CD4-positive, alpha-beta T cell treated with Interleukin-17A for 4 hours (primary cell): ENCODE data around the gene LINGO1.

ENCODE experiments used
- DNase-seq: peaks from one replicate; pipeline ENCODE4 v3.0.0-alpha.2; 2020; ENCODE audit warnings: mixed read lengths

LINGO1 gene

DNA sequence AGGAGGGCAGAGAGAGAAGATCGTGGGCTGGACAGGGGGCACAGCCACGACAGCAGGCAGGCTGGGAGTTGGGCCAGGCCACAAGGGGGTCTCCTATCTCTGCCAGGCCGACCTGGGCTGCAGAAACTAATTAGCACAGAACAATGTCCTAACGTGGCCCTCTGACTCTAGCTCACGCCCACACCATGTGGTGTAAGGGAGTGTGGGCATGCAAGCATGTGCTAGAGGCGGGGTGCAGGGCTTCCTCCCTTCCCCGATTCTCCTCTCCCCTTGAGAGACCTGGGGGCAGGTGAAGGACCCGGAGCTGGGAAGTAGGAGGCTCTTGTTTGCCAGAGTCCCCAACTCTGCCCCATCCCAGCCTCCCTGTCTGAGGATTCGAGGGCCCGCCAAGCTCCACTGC is 65.5 kb downstream of the LINGO1 start:
- no peak for DNase-seq

DNA sequence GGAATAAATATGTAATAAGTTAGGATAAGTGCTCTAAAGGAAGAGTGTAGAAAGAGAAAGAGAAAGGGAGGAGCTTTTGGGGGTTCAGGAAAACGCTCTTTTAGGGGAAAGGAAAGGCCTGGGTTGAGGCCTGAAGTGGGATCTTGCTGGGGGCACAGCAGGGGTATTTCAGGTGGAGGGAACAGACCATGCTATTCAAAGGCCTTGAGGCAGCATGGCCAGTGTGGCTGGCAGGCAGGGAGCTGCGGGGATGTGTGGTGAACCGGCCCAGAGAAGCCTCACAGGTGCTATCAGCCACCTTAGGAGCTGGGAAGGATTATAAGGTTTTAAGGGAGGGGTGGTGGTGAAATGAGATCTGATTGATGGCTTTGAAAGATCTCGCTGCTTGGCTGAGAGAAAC is 66.6 kb downstream of the LINGO1 start:
- DNase-seq, result no peak

DNA sequence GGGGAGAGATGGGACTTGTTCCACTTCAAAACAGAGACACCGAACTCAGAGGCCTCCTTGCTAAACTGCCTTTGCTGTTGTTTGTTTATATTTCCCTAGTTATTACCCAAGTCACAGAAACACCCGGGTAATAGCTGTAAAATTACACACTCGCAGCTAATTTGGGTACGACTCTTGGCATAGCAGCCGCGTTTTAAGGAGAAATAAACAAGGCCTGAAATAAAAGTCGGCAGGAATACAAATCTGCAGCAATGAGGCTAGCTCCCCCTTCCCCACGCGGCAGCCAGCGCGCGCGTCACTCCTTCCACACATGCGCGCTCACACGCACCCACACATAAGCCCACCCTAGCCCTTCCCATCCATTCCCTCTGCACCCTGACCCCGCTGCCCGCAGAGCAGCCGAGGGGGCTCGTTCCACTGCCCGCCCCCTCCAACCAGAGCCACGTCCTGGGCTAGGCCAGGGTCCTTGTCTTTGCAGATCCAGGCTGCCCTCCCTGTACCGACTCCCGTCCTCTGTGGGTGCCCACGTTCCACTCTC is 67.3 kb downstream of the LINGO1 start:
- DNase-seq, result no peak

DNA sequence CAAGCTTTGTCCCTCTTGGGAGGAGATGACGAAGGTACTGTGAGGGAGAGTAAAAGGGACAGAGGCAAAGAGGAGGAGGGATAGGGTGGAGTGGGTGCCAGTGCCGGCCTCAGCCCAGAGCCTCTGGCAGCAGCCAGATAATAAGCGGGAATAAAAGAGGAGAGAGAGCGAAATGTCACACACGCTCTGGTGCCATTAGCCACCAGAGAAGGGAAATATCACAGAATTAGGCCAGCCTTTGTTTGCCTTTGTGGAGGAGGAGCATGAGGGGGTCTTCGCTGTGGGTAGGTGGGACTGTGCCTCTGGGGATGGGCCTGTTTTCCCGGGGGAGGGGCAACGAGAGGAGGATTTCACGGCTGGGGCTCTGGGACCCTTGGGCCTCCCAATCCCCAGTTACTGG is 67.8 kb downstream of the LINGO1 start:
- DNase-seq, result no peak

DNA sequence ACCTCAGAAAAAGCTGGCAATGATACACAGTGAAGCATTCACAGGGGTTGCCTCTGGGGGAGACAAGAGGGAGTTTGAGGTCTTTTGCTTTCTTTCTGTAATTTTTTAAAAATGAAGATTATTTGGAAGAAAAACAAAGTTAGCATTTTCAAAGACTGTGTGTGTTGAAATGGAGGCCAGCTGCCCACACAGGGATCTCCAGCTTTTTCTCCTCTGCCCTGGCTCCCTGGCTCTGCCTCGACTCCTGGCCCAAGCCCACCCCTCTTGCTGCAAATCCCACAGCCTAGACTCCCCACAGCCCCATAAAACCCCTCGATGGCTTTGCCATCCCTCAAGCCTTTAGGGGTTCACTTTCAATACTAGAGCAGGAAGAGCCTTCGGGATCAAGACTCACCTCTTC is 68.4 kb downstream of the LINGO1 start:
- no peak for DNase-seq

DNA sequence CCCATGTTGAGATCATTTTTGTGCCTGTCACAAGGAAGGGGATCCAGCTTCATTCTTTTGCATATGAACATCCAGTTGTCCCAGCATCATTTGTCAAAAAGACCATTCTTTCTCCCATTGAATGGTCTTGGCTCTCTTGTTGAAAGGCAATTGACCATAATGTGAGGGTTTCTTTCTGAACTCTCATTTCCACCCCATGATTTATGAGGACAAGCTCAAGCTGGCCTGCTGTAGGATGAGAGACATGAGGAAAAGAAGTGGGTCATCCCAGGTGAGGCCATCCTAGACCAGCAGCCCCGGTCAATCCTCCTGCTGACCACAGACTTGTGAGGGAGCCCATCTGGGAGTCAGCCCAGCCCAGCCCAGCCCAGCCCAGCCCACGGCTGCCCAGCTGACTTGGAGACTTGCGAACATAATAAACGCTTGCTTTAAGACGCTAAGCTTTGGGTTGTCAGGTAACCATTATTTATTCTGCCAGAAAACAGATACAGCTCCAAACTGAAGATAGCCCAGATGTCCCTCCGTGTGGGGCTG is 69.0 kb downstream of the LINGO1 start:
- no peak for DNase-seq
